Fibroblast of the aortic adventitia (primary cell): ENCODE measurements around the gene PVR. TPM values are rescaled to one million over a fixed set of nuclear protein-coding genes. Genes with fewer than 3 reads are reported as not detected.

Experiments used
- DNase-seq: peaks from one replicate; pipeline ENCODE4 v3.0.0-alpha.2; 2010; ENCODE audit warnings: low read depth
- H3K4me3 ChIP-seq: 2 replicates; pipeline ENCODE4 v1.5.1; 2011; ENCODE audit warnings: low read depth, mild to moderate bottlenecking, control low read depth, low read length, moderate library complexity
- total RNA-seq: library from RNA; depleted of rRNA; stranded (reverse); fragments of >200 nt; gene quantifications from 2 replicates; pipeline ENCODE4 v1.2.3, GENCODE V29; 2012; ENCODE audit warnings: low replicate concordance
- TF ChIP-seq, protein P1 (sequence below): IDR thresholded peaks from 2 replicates; pipeline ENCODE4 v1.5.1; 2011; ENCODE audit warnings: mild to moderate bottlenecking, low read length, control low read depth, inconsistent platforms; ENCODE audit not compliant: insufficient read depth

The PVR gene
- total RNA-seq, 1 donor: 31.5 TPM

DNA sequence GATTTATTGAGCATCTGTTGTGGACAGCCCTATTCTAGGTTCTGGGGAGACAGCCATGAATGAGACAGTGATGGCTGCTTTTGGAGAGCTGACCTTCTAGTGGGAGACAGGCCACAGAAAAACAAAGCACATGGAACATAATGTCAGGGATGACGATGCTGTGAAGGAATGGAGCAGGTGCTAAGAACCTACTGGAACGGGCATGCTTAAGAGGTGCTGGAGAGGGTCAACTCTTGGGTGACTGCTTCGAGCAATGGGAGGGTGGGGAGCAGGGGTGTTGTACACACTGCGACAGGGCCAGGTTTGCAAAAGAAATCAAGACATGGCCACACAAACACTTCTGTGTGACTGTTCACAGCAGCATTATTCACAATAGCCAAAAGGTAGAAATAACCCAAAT is 43.2 kb downstream of the PVR start:
- DNase-seq: no peak

DNA sequence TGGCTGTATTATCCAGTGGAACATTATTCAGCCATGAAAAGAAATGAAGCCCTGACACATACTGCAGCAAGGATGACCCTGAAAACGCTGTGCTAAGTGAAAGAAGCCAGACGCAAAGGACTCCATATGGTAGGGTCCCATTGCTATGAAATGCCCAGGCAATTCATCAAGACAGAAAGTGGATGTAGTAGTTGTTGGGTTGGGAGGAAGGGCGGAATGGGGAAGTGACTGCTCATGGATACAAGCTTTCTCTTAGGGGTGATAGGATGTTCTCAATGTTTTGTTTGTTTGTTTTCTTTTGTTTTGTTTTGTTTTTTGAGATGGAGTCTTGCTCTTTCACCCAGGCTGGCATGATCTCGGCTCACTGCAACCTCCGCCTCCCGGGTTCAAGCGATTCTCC is 44.2 kb downstream of the PVR start:
- TF ChIP-seq, protein P1, sequence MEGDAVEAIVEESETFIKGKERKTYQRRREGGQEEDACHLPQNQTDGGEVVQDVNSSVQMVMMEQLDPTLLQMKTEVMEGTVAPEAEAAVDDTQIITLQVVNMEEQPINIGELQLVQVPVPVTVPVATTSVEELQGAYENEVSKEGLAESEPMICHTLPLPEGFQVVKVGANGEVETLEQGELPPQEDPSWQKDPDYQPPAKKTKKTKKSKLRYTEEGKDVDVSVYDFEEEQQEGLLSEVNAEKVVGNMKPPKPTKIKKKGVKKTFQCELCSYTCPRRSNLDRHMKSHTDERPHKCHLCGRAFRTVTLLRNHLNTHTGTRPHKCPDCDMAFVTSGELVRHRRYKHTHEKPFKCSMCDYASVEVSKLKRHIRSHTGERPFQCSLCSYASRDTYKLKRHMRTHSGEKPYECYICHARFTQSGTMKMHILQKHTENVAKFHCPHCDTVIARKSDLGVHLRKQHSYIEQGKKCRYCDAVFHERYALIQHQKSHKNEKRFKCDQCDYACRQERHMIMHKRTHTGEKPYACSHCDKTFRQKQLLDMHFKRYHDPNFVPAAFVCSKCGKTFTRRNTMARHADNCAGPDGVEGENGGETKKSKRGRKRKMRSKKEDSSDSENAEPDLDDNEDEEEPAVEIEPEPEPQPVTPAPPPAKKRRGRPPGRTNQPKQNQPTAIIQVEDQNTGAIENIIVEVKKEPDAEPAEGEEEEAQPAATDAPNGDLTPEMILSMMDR: no peak
- no peak overlapping the region for H3K4me3 ChIP-seq
- DNase-seq: no peak

More for the DNA sequence above, 43.2 kb downstream of the PVR start:
- TF ChIP-seq, protein P1: no peak
- no peak overlapping the region for H3K4me3 ChIP-seq

DNA sequence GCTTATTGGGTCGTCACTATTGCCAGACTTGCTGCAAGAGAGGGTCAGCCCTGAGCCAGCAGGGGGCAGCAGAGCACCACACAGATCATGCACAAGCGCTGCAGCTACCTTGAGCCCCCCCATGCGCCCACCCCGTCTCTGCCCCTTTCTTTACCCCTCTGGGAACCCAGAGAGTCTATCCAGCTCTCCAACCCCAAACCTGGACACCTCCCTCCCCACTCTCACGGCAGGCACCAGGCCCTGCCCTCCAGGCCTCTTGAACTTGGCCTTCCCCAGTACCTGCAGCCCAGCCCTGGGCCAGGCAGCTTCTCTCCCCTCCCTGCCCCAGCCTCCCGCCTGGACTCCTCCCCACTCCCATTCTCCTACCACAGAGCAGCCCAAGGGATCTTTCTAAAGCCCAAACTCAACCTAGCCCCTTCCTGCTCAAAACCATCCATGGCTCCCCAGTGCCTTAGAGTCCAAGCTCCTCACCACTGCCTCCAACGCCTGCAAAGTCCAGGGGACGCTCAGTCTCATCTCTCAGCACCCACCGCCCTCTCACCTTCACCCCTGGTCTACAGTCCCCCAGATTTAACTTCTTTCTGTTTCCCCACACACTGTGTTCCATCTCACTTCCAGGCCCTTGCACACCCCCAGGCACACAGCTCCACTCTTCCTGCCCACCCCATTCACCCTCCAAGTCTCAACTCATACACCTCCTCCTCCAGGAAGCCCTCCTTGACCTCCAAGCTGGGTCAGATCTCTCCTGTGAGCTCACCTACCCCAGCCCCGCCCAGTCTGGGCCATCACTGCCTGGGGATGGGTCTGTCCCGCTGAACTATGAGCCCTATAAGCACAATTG is 45.8 kb downstream of the PVR start:
- TF ChIP-seq, protein P1: peak; percentile 98
- H3K4me3 ChIP-seq: no peak overlapping the region
- peak; percentile 79 for DNase-seq

DNA sequence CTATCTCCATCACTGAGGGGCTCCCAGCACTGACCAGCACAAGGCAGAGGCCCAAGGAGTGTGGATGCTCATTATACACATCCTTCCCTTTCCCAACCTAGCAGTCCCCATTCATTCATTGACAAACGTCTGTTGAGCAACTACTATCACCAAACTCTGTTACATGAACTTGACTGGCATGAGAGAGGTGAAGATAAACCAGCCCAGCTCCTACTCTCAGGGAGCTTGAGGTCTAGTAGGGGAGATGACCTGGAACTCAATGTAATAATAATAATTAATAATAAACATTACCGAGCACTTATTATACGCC is 46.4 kb downstream of the PVR start:
- DNase-seq: no peak
- H3K4me3 ChIP-seq: no peak overlapping the region
- TF ChIP-seq, protein P1: no peak

DNA sequence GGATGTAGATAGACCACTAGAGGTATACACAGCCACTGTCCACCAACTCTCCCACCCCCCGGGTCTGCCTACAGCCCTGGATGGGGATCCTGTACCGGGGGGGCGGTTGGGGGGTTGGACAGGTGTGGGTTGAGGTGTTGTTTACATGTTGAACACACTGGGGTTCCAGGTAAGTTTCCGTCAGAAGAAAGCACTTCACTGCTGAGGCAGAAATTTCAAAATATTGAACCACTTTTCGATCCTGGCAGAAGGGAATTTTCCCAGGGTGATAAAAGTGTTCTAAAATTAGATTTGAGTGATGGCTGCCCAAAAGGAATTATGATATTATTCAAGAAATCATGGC is 48.6 kb downstream of the PVR start:
- no peak for DNase-seq
- TF ChIP-seq, protein P1: no peak
- H3K4me3 ChIP-seq: no peak overlapping the region

DNA sequence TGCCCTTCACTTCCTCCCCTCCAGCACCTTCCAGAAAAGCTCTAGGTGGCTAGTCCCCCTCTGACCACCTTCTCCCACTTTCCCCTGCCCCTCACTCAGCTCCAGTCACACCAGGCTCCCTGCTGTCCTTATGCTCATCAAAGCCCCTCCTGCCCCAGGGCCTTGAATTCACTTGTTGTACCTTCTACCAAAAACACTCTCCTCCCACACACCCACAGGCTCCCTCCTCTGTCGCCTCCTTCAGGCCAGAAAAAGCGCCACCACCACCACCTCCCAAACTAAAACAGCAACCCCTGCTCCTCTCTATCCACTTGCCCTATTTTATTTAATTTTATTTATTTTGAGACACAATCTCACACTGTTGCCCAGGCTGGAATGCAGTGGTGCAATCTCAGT is 50.5 kb downstream of the PVR start:
- DNase-seq: no peak

More for the DNA sequence above, 50.5 kb downstream of the PVR start:
- H3K4me3 ChIP-seq: no peak overlapping the region
- TF ChIP-seq, protein P1: peak; percentile 11
